ENCODE measurements around the gene LARGE1. TPM values are rescaled to one million over a fixed set of nuclear protein-coding genes. Genes with fewer than 3 reads are reported as not detected.

The LARGE1 gene
- total RNA-seq, 1 experiment from 2014 or later, result 2.5 TPM

DNA sequence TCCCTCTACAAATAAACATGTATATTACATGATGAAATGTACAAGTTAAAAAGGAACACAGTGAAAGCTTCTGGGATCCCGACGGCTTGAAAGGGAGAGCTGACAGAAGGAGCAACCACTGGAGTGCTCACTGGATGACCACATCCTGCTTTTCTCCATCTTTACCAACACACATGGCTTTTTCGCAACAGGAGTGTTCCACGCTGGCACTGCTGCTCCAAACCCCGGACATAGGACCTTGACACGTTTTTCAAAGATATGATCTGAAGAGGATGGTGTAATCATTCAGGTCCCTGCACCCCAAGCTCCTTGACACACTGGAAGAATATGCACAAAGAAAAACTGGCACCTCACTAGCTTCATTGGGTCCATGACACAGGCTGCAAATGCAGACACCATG is 121.9 kb downstream of the LARGE1 start:
- ATAC-seq (no peak), DNase-seq (ENCODE audit: low read depth, low spot score) (no peak)
- no TSS peak for BruUV-seq (replicated peaks)
- intact Hi-C loops (cut with micrococcal nuclease; ENCODE audit: unreplicated experiment) (no loop called here), in situ Hi-C loops (cut with HindIII; ENCODE audit: low pct_unique_long_range_greater_than_20kb, low sequenced_read_pairs) (no loop called here)
- ChIA-PET CTCF (no interaction called here), POLR2A (no interaction called here)
- no peaks in the 10 kb centered on the region for H3K36me3 ChIP-seq (ENCODE audit: control insufficient read depth, insufficient read depth, low read length)
- no peak overlapping the region for H3K4me3 ChIP-seq (ENCODE audit: low read depth in 2 of 2, low read length in 2 of 2)
- TF ChIP-seq POLR2AphosphoS5 (IDR thresholded peaks at IDR 0.05; ENCODE audit: low read depth, low read length) (no peak), REST (IDR thresholded peaks at IDR 0.05; ENCODE audit: insufficient read depth in 1 of 2, low read depth in 2 of 2, low read length in 1 of 2) (no peak), TCF7L2 (IDR thresholded peaks at IDR 0.05; ENCODE audit: low read depth, low read length) (no peak), CTCF (IDR thresholded peaks at IDR 0.05) (no peak), SIN3A (IDR thresholded peaks at IDR 0.05; ENCODE audit: borderline replicate concordance, insufficient read depth, low read depth, low read length) (no peak)
- H3K4me1 ChIP-seq (ENCODE audit: control insufficient read depth, insufficient read depth, low read length), result no peaks in the 10 kb centered on the region
- H3K27me3 ChIP-seq (ENCODE audit: control insufficient read depth, insufficient read depth, low read length), result no peaks in the 10 kb centered on the region
- no peak overlapping the region for H3K27ac ChIP-seq (ENCODE audit: low read length)
- H3K9me3 ChIP-seq (ENCODE audit: control insufficient read depth, insufficient read depth, low read depth, low read length), result no peaks in the 10 kb centered on the region

DNA sequence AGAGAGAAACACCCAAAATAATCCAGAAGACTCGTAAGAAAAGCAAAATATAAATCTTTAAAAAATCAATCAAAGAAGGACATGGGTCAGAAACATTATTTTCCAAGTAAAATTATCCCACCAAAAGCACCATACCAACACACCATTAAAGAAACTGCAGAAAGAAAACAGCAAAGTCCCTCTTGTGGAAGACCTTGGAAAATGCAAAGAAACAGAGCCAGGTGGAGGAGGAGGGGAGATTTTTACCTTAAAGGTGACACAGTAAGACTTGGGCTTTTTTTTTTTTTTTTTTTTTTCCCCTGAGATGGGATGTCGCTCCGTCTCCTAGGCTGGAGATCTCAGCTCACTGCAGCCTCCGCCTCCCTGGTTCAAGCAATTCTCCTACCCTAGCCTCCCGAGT is 123.8 kb downstream of the LARGE1 start:
- in situ Hi-C loops (cut with HindIII; ENCODE audit: low pct_unique_long_range_greater_than_20kb, low sequenced_read_pairs), result no loop called here

More for the DNA sequence above, 123.8 kb downstream of the LARGE1 start:
- Histone ChIP-seq H3K4me3 (ENCODE audit: low read depth in 2 of 2, low read length in 2 of 2) (no peak overlapping the region), H3K27ac (ENCODE audit: low read length) (no peak overlapping the region), H3K36me3 (ENCODE audit: control insufficient read depth, insufficient read depth, low read length) (no peaks in the 10 kb centered on the region), H3K9me3 (ENCODE audit: control insufficient read depth, insufficient read depth, low read depth, low read length) (no peaks in the 10 kb centered on the region), H3K27me3 (ENCODE audit: control insufficient read depth, insufficient read depth, low read length) (no peaks in the 10 kb centered on the region), H3K4me1 (ENCODE audit: control insufficient read depth, insufficient read depth, low read length) (no peaks in the 10 kb centered on the region)
- no TSS peak for BruUV-seq (replicated peaks)
- intact Hi-C loops (cut with micrococcal nuclease; ENCODE audit: unreplicated experiment), result no loop called here
- ChIA-PET POLR2A (no interaction called here), CTCF (interaction anchor here (0.7 kb wide), 1 partner anchor 26 kb away, joined by 4 read pairs; no protein-coding TSS in a partner anchor)
- TF ChIP-seq SIN3A (IDR thresholded peaks at IDR 0.05; ENCODE audit: borderline replicate concordance, insufficient read depth, low read depth, low read length) (no peak), TCF7L2 (IDR thresholded peaks at IDR 0.05; ENCODE audit: low read depth, low read length) (no peak), REST (IDR thresholded peaks at IDR 0.05; ENCODE audit: insufficient read depth in 1 of 2, low read depth in 2 of 2, low read length in 1 of 2) (no peak), POLR2AphosphoS5 (IDR thresholded peaks at IDR 0.05; ENCODE audit: low read depth, low read length) (no peak), CTCF (IDR thresholded peaks at IDR 0.05) (no peak)
- ATAC-seq, result no peak
- DNase-seq (ENCODE audit: low read depth, low spot score), result no peak

All from Panc1 (cell line).